ENCODE data around the gene TRAPPC4.
"Not testable (repeated sequence)": the region's sequence is repeated elsewhere in the genome, so short reads cannot be mapped to it uniquely, and the experiment has no call there.

The TRAPPC4 gene

DNA sequence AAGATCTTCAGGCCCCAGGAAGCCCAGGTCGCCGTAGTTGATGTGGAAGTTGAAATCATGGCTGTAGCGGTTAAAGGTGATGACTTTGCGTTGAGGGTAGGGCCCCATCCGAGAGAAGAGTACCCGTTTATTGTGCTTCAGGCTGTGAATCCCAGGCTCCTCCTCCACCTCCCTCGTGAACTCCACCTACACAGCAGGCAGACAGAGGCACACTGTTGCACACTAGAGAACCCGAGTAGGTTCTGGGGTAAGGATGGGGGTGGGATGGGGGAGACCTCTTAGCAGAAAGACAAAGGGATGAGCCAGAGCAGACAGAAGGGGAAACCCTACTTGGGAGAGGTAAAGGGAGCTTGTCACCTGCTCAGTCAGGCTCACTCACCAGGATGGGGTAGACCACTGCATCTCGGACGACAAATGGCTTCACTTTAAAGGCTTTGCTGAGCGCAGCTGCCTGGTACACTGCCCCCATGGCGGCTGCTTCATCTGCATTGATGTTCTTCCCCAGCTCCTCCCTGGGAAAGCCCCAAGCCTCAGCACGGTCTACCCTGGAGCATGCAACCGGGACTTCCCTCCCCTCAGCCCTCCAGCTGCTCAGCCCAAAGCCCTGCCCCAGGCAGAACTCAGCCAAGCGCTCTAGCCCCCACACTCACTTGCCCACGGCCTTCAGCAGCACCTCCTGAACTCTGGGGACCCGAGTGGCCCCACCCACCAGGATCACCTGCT is 33.0 kb downstream of the TRAPPC4 start:
- Histone ChIP-seq H3K27me3 (ENCODE audit: control insufficient read depth, insufficient read depth, low read length) (no peaks in the 10 kb centered on the region), H3K27ac (ENCODE audit: low read length) (no peak overlapping the region), H3K36me3 (ENCODE audit: control insufficient read depth, insufficient read depth, low read length) (peaks cover 64% of the 10 kb centered on the region), H3K4me3 (ENCODE audit: low read length) (no peak overlapping the region), H3K4me1 (ENCODE audit: control insufficient read depth, insufficient read depth, low read length) (no peaks in the 10 kb centered on the region), H3K9me3 (ENCODE audit: control insufficient read depth, insufficient read depth, low read length) (no peaks in the 10 kb centered on the region)
- no peak for DNase-seq (ENCODE audit: low read depth, low spot score)
- WGBS (ENCODE audit: insufficient coverage, insufficient read length), result no CpG with 5 or more reads among the region's 17 CpGs

DNA sequence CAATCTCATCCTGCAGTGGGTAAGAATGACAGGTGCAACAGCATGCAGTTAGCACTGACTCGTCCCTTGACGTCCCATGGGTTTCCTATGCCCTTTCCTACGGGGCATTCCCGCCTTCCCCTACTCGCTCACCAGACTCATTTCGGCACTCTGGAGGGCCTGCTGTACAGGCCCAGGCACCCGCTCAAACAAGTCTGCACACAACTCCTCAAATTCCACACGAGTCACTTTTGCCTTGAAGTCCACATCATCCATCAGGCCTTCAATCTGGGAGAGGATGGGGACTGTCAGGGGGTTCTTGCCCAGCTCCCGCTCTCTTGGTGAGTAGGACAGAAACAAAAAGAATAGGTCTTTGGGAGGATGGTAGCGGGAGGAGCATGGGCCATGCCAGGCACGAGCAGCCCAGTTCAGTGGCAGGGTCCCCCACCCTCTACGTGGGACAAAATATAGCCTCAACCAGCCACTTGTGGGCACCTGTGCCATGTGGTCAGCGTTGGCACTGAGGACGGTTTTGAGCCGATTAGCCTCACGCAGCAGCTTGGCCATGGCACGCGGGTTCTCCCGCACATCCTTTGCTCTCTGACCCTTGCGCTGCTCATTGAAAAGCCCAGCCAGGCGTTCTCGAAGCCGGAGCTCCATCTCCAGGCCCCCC is 33.7 kb downstream of the TRAPPC4 start:
- no peak overlapping the region for H3K4me3 ChIP-seq (ENCODE audit: low read length)
- WGBS (ENCODE audit: insufficient coverage, insufficient read length), result no CpG with 5 or more reads among the region's 23 CpGs
- no peak for DNase-seq (ENCODE audit: low read depth, low spot score)
- H3K27me3 ChIP-seq (ENCODE audit: control insufficient read depth, insufficient read depth, low read length), result no peaks in the 10 kb centered on the region
- no peaks in the 10 kb centered on the region for H3K4me1 ChIP-seq (ENCODE audit: control insufficient read depth, insufficient read depth, low read length)
- no peak overlapping the region for H3K27ac ChIP-seq (ENCODE audit: low read length)
- no peaks in the 10 kb centered on the region for H3K9me3 ChIP-seq (ENCODE audit: control insufficient read depth, insufficient read depth, low read length)
- H3K36me3 ChIP-seq (ENCODE audit: control insufficient read depth, insufficient read depth, low read length), result peaks cover 62% of the 10 kb centered on the region

DNA sequence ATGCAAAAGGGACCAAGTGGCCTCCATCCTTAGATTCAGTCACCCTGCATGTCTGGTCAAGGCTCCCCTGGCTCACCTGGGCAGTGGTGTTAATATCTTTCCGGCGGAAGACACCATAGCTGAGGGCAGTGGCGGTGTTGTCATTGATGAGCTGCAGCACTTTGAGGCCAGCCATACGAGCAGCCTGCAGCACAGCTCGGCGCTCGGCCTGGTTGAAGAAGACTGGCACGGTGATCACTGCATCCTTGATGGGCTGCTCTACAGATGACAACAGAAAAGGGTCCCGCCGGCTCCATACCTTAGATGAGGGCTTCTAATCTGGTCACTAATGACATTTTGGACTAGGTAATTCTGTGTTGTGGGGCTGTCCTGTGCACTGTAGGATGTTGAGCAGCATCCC is 35.9 kb downstream of the TRAPPC4 start:
- WGBS (ENCODE audit: insufficient coverage, insufficient read length), result no CpG with 5 or more reads among the region's 10 CpGs
- Histone ChIP-seq H3K4me3 (ENCODE audit: low read length) (no peak overlapping the region), H3K9me3 (ENCODE audit: control insufficient read depth, insufficient read depth, low read length) (no peaks in the 10 kb centered on the region), H3K4me1 (ENCODE audit: control insufficient read depth, insufficient read depth, low read length) (peaks cover 3% of the 10 kb centered on the region; the same call in 1 of the 2 replicates), H3K36me3 (ENCODE audit: control insufficient read depth, insufficient read depth, low read length) (peaks cover 40% of the 10 kb centered on the region), H3K27ac (ENCODE audit: low read length) (no peak overlapping the region), H3K27me3 (ENCODE audit: control insufficient read depth, insufficient read depth, low read length) (no peaks in the 10 kb centered on the region)
- DNase-seq (ENCODE audit: low read depth, low spot score), result no peak

DNA sequence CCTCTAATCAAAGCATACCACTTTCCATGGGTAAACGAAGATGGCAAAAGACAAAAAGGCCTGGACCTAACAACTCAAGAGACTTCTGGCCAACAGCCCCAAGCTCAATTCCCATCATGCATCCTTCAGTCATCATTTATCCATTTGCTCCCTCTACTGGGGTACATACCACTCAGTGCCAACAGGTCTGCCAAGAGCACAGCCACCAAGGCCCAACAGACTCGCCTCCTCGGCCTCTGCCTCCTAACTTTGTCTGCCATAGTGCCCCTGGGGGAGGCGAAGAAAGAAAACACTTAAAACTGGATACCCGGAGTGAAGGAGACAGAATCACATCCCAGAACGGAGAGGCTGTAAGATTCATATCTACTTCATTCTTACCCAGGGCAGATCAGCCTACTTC is 37.3 kb downstream of the TRAPPC4 start:
- Histone ChIP-seq H3K27ac (ENCODE audit: low read length) (no peak overlapping the region), H3K4me3 (ENCODE audit: low read length) (peak overlapping the region; percentile 95; the same call in 1 of the 2 replicates), H3K36me3 (ENCODE audit: control insufficient read depth, insufficient read depth, low read length) (peaks cover 35% of the 10 kb centered on the region), H3K4me1 (ENCODE audit: control insufficient read depth, insufficient read depth, low read length) (peaks cover 3% of the 10 kb centered on the region; the same call in 1 of the 2 replicates), H3K27me3 (ENCODE audit: control insufficient read depth, insufficient read depth, low read length) (no peaks in the 10 kb centered on the region), H3K9me3 (ENCODE audit: control insufficient read depth, insufficient read depth, low read length) (no peaks in the 10 kb centered on the region)
- DNase-seq (ENCODE audit: low read depth, low spot score), result no peak
- WGBS (ENCODE audit: insufficient coverage, insufficient read length), result no CpG with 5 or more reads among the region's 6 CpGs

DNA sequence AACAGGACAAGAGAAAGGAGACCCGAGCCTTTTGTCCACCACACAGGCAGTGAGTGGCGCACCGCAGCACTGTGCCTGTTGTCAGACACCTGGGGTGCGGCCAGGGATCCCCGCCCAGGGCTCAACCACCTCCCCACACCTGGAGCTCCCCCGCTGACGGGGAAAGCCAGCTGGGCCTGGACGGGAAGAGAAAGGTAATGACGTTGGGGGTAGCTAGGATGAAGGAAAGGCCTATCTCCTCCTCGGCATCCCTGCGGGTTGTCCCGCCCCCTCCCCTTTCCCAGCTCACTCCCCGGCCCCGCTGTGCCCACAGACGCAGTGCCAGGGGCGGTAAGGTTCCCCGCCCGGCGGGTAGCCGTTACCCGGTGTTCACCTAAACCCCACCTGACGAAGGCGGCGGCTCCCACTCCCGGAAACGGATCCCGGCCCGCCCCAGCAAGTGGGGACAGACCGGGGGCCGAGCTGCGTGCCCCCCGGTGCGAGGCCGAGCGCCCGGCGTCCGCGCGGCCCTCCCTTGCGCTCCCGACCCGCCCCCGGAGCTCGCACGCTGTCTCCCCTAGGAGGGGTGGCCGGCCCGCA is 37.9 kb downstream of the TRAPPC4 start:
- H3K4me3 ChIP-seq (ENCODE audit: low read length), result peak overlapping the region; percentile 95
- no CpG with 5 or more reads among the region's 48 CpGs for WGBS (ENCODE audit: insufficient coverage, insufficient read length)
- H3K36me3 ChIP-seq (ENCODE audit: control insufficient read depth, insufficient read depth, low read length), result peaks cover 29% of the 10 kb centered on the region
- no peaks in the 10 kb centered on the region for H3K9me3 ChIP-seq (ENCODE audit: control insufficient read depth, insufficient read depth, low read length)
- H3K27ac ChIP-seq (ENCODE audit: low read length), result no peak overlapping the region
- H3K27me3 ChIP-seq (ENCODE audit: control insufficient read depth, insufficient read depth, low read length), result no peaks in the 10 kb centered on the region
- H3K4me1 ChIP-seq (ENCODE audit: control insufficient read depth, insufficient read depth, low read length), result peaks cover 3% of the 10 kb centered on the region; the same call in 1 of the 2 replicates
- no peak for DNase-seq (ENCODE audit: low read depth, low spot score)

DNA sequence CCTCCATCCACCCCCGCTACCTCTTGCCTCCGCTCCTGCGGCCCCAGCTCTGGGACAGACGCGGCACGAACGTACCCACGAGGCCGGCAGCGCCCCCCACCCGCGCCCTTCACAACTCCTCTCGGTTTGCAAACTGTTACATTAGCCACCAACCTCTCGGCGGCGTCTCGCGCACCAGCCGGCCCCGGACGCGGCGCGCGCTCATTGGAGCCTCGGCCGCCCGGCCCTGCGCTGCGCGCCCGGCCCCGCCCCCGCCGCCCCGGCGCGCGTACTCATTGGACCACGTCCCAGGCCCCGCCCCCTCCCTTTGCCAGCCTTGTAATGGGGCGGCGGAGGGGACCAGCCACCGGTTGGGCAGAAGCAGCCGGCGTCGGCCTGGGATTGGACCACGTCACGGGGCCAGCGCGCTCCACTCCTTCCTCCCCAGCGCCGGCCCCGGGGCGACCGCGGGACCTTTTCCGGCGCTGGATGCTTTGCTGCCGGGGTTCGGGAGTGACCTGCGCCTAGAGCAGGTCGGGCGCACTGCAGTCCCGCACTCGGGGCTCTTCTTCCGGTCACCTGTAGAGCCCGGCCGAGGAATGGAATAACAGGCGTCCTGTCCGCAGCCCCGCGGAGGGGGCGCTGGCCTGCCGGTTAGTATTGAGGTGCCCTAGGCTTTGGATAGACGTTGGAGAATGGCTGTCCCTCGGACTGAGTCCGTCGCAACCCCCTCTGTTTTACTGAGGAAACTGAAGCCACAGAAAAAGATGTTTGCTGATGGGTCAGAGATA is 38.6 kb downstream of the TRAPPC4 start, which contains the start of gene HYOU1:
HYOU1 (minus strand) TSS at position 206 of the 770 bp plus-strand sequence. CDS start 1,045 bp downstream, outside the sequence.
- H3K27me3 ChIP-seq (ENCODE audit: control insufficient read depth, insufficient read depth, low read length), result no peaks in the 10 kb centered on the region
- H3K4me1 ChIP-seq (ENCODE audit: control insufficient read depth, insufficient read depth, low read length), result peaks cover 3% of the 10 kb centered on the region; the same call in 1 of the 2 replicates
- H3K9me3 ChIP-seq (ENCODE audit: control insufficient read depth, insufficient read depth, low read length), result no peaks in the 10 kb centered on the region
- peak within 1 kb of the TSS; percentile 58 for H3K27ac ChIP-seq (ENCODE audit: low read length)
- DNase-seq (ENCODE audit: low read depth, low spot score), result peak; percentile 82
- peak within 1 kb of the TSS; percentile 95 for H3K4me3 ChIP-seq (ENCODE audit: low read length)
- no CpG with 5 or more reads among the region's 79 CpGs for WGBS (ENCODE audit: insufficient coverage, insufficient read length)
- peaks cover 22% of the 10 kb centered on the region for H3K36me3 ChIP-seq (ENCODE audit: control insufficient read depth, insufficient read depth, low read length)

DNA sequence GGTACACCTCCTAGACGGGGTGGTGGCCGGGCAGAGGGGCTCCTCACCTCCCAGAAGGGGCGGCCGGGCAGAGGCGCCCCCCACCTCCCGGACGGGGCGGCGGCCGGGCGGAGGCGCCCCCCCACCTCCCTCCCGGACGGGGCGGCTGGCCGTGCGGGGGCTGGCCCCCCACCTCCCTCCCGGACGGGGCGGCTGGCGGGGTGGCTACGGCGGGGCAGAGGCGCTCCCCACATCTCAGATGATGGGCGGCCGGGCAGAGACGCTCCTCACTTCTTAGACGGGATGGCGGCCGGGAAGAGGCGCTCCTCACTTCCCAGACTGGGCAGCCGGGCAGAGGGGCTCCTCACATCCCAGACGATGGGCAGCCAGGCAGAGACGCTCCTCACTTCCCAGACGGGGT is 40.6 kb downstream of the TRAPPC4 start:
- no CpG with 5 or more reads among the region's 35 CpGs for WGBS (ENCODE audit: insufficient coverage, insufficient read length)
- not testable (repeated sequence) for H3K4me3 ChIP-seq (ENCODE audit: low read length); H3K27me3 ChIP-seq (ENCODE audit: control insufficient read depth, insufficient read depth, low read length); H3K4me1 ChIP-seq (ENCODE audit: control insufficient read depth, insufficient read depth, low read length); H3K36me3 ChIP-seq (ENCODE audit: control insufficient read depth, insufficient read depth, low read length); DNase-seq (ENCODE audit: low read depth, low spot score); H3K27ac ChIP-seq (ENCODE audit: low read length); H3K9me3 ChIP-seq (ENCODE audit: control insufficient read depth, insufficient read depth, low read length)

DNA sequence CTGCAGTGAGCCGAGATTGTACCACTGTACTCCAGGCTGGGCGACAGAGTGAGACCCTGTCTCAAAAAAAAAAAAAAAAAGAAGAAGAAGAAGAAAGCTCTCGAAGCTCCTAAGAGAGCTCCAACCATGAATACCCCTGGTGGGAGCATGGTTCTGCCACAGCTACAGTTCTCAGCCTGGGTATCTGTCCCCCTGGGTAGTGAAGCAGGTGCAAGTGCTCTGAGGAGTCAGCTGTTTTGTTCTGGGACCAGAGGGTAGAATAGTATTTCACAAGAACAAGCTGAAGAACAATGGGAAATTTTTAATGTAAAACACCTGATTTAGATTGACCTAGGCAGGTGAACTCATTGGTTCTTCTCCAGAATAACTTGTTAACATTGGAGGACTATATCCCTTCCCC is 42.7 kb downstream of the TRAPPC4 start:
- H3K9me3 ChIP-seq (ENCODE audit: control insufficient read depth, insufficient read depth, low read length), result no peaks in the 10 kb centered on the region
- no peaks in the 10 kb centered on the region for H3K27me3 ChIP-seq (ENCODE audit: control insufficient read depth, insufficient read depth, low read length)
- H3K27ac ChIP-seq (ENCODE audit: low read length), result no peak overlapping the region
- H3K4me1 ChIP-seq (ENCODE audit: control insufficient read depth, insufficient read depth, low read length), result peaks cover 3% of the 10 kb centered on the region; the same call in 1 of the 2 replicates
- no peak overlapping the region for H3K4me3 ChIP-seq (ENCODE audit: low read length)
- DNase-seq (ENCODE audit: low read depth, low spot score), result no peak
- no peaks in the 10 kb centered on the region for H3K36me3 ChIP-seq (ENCODE audit: control insufficient read depth, insufficient read depth, low read length)
- WGBS (ENCODE audit: insufficient coverage, insufficient read length), result no CpG with 5 or more reads among the region's 3 CpGs

DNA sequence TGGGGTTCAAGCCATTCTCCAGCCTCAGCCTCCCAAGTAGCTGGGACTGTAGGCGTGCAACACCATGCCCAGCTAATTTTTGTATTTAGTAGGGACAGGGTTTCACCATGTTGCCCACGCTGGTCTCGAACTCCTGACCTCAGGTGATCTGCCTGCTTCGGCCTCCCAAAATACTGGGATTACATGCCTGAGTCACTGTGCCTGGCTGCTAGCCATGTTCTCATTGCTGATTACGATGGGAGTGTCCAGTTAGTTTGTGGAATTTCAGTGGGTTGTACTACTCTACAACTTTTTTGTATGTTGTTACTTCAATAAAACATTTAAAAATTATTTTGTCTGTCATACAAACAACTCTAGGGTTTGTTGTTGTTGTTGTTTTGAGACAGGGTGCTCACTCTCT is 44.2 kb downstream of the TRAPPC4 start:
- Histone ChIP-seq H3K36me3 (ENCODE audit: control insufficient read depth, insufficient read depth, low read length) (no peaks in the 10 kb centered on the region), H3K27me3 (ENCODE audit: control insufficient read depth, insufficient read depth, low read length) (no peaks in the 10 kb centered on the region), H3K4me1 (ENCODE audit: control insufficient read depth, insufficient read depth, low read length) (peaks cover 3% of the 10 kb centered on the region; the same call in 1 of the 2 replicates), H3K27ac (ENCODE audit: low read length) (no peak overlapping the region), H3K4me3 (ENCODE audit: low read length) (no peak overlapping the region), H3K9me3 (ENCODE audit: control insufficient read depth, insufficient read depth, low read length) (no peaks in the 10 kb centered on the region)
- DNase-seq (ENCODE audit: low read depth, low spot score), result no peak
- no CpG with 5 or more reads among the region's 5 CpGs for WGBS (ENCODE audit: insufficient coverage, insufficient read length)

DNA sequence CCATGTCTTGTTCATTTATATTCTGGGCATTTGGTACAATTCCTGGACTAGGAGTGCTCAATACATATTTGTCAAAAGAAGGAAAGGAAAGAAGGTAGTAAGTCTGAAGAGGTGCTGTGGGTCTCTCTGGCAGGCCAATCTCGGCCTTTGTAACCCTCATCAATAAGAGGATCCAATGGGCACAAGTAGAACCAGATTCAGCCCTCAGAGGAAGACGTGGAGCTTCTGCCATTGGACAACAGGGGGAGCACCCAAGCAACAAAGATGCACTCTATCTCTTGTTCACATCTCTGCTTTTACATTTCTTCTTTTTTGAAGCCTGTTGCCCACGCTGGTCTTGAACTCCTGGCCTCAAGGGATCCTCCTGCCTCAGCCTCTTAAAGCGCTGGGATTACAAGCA is 46.8 kb downstream of the TRAPPC4 start:
- Histone ChIP-seq H3K27me3 (ENCODE audit: control insufficient read depth, insufficient read depth, low read length) (no peaks in the 10 kb centered on the region), H3K4me1 (ENCODE audit: control insufficient read depth, insufficient read depth, low read length) (no peaks in the 10 kb centered on the region), H3K4me3 (ENCODE audit: low read length) (no peak overlapping the region), H3K9me3 (ENCODE audit: control insufficient read depth, insufficient read depth, low read length) (no peaks in the 10 kb centered on the region), H3K36me3 (ENCODE audit: control insufficient read depth, insufficient read depth, low read length) (peaks cover 2% of the 10 kb centered on the region; the same call in 1 of the 2 replicates), H3K27ac (ENCODE audit: low read length) (no peak overlapping the region)
- WGBS (ENCODE audit: insufficient coverage, insufficient read length), result no CpG with 5 or more reads among the region's 4 CpGs
- DNase-seq (ENCODE audit: low read depth, low spot score), result no peak

Data from iPS DF 6.9 (cell line).